GDM1 (cell line): Measurements from ENCODE around the gene ELMO2.
A peak's percentile ranks its signal among the peaks of the same experiment; 100 is the strongest.

Experiments
- DNase-seq: peaks from one replicate; lab custom pipeline; 2025; lab: John Stamatoyannopoulos, UW

ELMO2 gene, protein sequence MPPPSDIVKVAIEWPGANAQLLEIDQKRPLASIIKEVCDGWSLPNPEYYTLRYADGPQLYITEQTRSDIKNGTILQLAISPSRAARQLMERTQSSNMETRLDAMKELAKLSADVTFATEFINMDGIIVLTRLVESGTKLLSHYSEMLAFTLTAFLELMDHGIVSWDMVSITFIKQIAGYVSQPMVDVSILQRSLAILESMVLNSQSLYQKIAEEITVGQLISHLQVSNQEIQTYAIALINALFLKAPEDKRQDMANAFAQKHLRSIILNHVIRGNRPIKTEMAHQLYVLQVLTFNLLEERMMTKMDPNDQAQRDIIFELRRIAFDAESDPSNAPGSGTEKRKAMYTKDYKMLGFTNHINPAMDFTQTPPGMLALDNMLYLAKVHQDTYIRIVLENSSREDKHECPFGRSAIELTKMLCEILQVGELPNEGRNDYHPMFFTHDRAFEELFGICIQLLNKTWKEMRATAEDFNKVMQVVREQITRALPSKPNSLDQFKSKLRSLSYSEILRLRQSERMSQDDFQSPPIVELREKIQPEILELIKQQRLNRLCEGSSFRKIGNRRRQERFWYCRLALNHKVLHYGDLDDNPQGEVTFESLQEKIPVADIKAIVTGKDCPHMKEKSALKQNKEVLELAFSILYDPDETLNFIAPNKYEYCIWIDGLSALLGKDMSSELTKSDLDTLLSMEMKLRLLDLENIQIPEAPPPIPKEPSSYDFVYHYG

GRCh38 chr20:46406200-46406985, at the start of gene ELMO2:
Gene ELMO2, minus strand, starts transcription at chr20:46406615. Its CDS starts 12,133 bp downstream, at chr20:46394482.
- DNase-seq, result peak; percentile 92

DNA sequence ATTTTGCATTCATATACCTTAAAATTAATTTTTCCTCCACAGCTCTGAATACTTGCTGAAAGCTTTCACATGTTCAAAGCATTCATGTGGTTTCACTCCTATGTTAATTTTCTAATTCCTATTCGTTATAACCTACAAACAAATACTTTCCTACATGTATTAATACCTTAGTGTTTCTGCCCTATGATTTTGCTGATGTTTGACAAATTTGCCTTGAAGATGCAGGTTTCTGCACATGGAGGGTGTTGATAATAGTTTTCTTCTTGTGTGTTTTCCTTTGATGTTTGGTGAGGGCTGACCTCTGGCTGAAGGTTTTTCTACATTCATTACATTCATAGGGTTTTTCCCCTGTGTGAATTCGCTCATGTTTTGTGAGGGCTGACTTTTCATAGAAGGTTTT, 49.3 kb upstream of the ELMO2 start:
- no peak for DNase-seq

DNA sequence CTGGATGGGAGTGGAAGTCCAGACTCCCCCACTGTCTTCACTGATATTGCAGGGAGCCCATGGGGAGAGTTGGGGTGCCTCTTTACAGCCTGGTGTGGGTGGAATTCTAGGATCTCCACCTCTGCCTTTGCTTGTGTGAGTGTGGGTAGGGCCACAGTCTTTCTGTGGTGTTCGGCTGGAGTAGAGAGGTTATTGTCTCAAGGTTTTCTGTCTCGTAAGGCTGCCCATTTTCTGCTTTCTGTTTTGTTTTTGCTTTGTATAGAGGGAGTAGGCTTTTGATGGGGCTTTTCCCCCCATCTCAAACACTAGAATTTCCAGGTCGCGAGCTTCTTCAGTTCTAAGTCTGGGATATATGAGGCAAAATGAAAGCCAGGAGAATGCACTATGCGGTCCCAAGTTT, 40.4 kb upstream of the ELMO2 start:
- no peak for DNase-seq

DNA sequence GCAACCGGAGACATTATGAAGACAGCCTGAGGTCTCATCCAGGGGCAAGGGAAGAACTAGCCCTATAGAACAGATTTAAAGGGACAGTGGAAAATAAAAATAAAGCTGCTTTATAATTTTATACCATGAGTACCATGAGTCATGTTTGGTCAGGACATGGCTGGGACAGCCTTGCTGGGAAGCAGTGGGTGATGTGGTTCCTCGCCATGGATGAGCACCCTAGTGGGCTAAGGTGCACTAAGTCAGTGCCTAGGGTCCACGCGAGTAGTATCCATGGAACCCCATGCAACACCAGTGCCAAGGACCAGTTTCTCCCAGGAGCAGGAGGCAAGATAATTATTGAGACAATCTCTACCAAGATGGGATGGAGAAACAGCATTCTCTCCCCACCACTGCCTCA, 33.4 kb upstream of the ELMO2 start:
- no peak for DNase-seq

GRCh38 chr20:46438156-46438750, 31.8 kb upstream of the ELMO2 start:
- peak; percentile 9 for DNase-seq

GRCh38 chr20:46435146-46435545, 28.7 kb upstream of the ELMO2 start:
- no peak for DNase-seq

DNA sequence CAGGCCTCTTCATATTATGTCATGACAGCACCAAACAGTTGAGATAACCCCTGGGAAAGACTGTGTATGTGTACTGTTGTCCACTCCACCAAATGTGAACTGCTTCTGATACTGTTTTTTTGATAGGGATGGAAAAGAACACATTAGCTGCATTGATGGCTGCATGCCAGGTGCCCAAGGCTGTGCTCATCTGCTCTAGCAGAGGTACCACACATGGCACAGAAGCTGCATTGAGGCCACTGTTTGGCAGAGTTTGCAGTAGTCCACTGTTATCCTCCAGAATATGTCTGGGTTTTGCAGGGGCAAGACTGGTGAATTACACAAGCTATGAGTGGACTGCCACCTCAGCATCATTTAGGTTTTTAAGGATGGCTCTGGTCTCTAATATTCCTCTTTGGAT, 28.2 kb upstream of the ELMO2 start:
- DNase-seq, result no peak

- DNase-seq, result no peak
These were observed 26.6 kb upstream of the ELMO2 start for GRCh38 chr20:46433051-46433450.

GRCh38 chr20:46430921-46431712, 24.7 kb upstream of the ELMO2 start:
- no peak for DNase-seq

DNA sequence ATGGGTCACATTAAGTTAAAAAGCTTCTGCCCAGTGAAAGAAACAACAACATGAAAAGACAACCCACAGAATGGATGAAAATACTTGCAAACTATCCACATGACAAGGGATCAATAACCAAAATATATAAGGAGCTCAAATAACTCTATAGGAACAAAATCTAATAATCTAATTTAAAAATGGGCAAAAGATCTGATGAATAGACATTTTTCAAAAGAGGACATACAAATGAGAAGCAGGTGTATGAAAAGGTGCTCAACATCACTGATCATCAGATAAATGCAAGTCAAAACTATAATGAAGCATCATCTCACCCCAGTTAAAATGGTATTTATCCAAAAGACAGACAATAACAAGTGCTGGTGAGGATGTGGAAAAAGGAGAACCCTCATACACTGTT, 21.0 kb upstream of the ELMO2 start:
- DNase-seq, result no peak

GRCh38 chr20:46423882-46424482, 17.6 kb upstream of the ELMO2 start:
- no peak for DNase-seq

DNA sequence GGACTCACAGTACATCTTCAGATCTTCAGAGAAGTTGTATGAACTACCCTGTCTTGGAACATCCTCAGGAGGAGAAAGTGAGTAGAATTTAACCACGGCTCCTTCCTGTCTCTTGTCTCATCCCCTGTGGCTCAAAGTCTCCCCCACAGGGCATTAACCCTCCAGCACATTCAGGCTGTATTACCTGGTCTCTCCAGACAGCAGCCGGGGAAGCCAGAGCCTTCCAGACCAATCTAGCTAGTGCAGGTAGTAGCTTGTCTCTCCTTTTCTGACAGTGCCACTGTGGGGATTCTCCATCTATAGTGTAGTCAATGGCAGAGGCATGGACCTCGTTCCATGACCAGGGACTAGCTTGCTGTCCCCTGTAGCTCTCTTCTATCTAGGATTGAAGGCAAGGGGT, 16.9 kb upstream of the ELMO2 start:
- DNase-seq, result no peak

GRCh38 chr20:46420878-46421277, 14.5 kb upstream of the ELMO2 start:
- DNase-seq, result no peak

DNA sequence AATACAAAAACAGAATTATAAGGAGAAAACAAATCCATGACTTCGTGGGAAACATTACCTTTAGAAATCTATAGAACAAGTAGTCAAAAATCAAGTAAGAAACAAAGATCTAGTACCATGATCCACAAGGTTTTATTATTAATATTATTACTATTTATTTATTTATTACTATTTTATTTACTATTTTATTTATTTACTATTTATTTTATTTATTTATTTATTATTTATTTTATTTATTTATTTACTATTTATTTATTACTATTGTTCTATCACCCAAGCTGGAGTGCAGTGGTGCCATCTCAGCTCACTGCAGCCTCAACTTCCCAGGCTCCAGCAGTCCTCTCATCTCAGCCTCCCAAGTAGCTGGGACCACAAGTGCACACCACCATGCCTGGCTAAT, 13.5 kb upstream of the ELMO2 start:
- DNase-seq, result no peak

DNA sequence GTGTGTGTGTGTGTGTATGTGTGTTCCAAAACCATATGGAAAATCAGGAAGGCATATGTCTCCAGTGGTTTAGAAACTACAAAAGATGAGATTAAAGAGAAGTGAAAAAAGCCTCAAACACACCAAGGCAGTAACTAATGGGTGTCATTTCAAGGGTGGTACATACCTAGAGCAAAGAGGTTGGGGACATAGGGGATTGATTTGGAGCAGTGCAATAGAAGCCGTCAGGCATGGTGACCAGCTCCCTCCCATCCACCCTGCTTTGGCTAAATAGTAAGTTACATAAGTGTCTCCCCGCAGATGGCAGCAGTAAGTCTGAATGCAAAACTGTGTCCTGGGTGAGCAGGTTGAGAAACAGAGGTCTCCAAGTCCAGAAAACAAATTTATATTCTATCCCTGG, 10.4 kb upstream of the ELMO2 start:
- no peak for DNase-seq

DNA sequence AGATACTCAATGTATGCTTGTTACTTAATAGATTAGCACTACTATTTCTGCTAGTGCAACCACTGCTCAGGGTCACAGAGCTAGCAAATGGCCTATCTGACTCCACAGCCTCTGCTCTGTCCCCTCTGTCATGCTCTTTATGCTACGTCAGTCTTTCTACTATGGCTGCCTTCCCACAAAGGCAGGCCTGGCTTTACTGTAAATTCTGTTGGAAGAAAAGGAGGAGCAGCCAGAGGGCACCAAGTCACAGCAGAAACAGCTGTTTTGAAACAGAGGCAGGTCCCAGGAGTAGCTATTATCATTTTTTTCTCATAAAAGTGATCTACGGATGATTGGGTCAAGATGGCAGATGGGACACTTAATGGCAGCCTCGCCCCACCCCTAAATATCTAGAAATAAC, 10.0 kb upstream of the ELMO2 start:
- no peak for DNase-seq

DNA sequence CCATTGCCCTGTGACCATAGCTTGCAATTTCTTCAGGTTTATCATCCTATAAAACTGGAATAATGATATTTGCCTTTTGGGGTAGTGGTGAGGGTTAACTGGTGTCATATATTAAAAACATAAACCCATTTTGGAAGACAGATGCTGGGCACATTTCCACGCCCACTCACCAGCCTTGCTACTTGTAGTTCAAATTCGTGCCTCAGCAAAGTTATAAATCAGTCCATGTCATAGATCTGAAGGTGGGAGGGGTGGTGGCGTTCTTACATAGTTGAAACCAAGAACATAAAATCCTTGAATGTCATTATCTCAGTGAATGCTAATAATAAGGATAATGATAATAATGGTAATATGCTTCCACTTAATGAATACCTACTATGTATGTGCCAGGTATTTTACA, 9.4 kb upstream of the ELMO2 start:
- no peak for DNase-seq

DNA sequence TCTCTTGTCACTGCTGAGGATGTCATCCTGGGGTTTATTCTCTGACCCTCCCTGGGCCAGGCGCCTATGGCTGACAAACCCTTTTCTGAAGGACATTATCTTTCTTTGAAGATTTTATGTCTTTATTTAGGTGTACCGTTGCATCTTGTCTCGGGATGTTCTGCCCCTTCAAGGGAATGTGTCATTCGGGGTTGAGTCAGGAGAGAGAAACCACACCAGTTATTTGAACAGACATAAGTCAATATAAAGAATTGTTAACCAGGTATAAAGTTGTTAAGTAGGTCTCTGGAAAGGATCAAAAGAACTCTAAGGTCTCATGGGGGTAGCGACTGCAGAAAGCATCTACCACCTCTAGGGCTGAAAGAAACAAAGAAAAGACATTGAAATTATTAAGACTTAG, 8.2 kb upstream of the ELMO2 start:
- DNase-seq, result no peak

GRCh38 chr20:46411637-46412036, 5.2 kb upstream of the ELMO2 start:
- no peak for DNase-seq

DNA sequence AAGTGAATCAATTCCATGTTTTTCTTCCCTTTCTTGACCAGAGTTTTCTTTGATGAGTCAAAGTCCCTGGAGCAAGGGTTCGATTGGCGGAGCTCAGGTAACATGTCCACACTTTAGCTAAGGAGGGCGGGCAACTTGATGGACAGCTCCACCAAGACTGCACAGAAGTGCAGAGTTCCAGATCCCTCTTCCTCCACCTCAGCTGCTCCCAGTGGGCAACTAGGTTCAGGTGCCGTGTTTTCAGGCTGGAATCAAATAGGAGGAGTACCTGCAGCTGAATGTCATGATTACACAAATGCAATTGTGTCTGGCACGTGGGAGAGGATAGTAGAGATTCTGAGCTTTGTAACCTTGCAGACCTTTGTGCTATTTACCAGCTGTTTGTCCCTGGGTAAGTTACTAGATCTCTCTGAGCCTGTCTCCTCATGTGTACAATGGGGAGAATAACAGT, 1.9 kb upstream of the ELMO2 start:
- no peak for DNase-seq

DNA sequence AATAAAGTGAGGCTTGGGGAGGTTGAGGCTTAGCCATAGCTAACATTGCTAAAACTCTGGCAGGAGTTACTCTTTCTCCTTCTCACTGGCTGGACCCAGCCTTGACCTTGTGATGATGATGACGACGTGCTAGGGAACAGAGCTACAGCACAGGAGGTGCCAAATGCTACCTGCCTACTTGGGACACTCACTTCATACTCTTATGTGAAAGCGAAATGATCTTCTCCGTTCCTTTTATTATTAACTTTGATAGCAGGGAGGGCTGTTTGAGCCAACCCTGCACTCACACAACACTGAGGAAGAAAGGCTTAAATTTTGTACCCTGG, 1.2 kb upstream of the ELMO2 start:
- DNase-seq, result no peak
